Subcutaneous abdominal adipose tissue (tissue), 5 donors: ENCODE data around the gene CPED1.
"Not testable (repeated sequence)": the region's sequence is repeated elsewhere in the genome, so short reads cannot be mapped to it uniquely, and the experiment has no call there.

Experiments
- H3K27ac ChIP-seq: one replicate; pipeline ENCODE4 v1.7.0; 2013; ENCODE audit warnings: low read depth, mild to moderate bottlenecking, inconsistent platforms, low read length, moderate library complexity
- H3K27me3 ChIP-seq, 5 donors: one replicate each; pipeline ENCODE4 v1.7.0; 2013; ENCODE audit warnings: low read length in 5 of 5, inconsistent platforms in 1 of 5; ENCODE audit not compliant: control insufficient read depth in 5 of 5, insufficient read depth in 4 of 5
- H3K36me3 ChIP-seq, 5 donors: one replicate each; pipeline ENCODE4 v1.7.0; 2013; ENCODE audit warnings: low read length in 5 of 5; ENCODE audit not compliant: control insufficient read depth in 5 of 5, insufficient read depth in 5 of 5
- H3K4me1 ChIP-seq, 5 donors: one replicate each; pipeline ENCODE4 v1.7.0; 2013; ENCODE audit warnings: low read length in 5 of 5, mild to moderate bottlenecking in 3 of 5, moderate library complexity in 1 of 5; ENCODE audit not compliant: control insufficient read depth in 5 of 5, insufficient read depth in 5 of 5
- H3K4me3 ChIP-seq, 5 donors: one replicate each; pipeline ENCODE4 v1.7.0; 2013; ENCODE audit warnings: low read length in 5 of 5, low read depth in 1 of 5
- H3K9ac ChIP-seq, 5 donors: one replicate each; pipeline ENCODE4 v1.7.0; 2013; ENCODE audit warnings: low read length in 5 of 5, mild to moderate bottlenecking in 4 of 5, moderate library complexity in 3 of 5
- H3K9me3 ChIP-seq, 5 donors: one replicate each; pipeline ENCODE4 v1.7.0; 2013; ENCODE audit warnings: low read length in 5 of 5; ENCODE audit not compliant: control insufficient read depth in 5 of 5
- donor health status: healthy.
- donor health status: healthy.
- donor health status: healthy.
- donor health status: healthy.
- donor health status: healthy.

The CPED1 gene

DNA sequence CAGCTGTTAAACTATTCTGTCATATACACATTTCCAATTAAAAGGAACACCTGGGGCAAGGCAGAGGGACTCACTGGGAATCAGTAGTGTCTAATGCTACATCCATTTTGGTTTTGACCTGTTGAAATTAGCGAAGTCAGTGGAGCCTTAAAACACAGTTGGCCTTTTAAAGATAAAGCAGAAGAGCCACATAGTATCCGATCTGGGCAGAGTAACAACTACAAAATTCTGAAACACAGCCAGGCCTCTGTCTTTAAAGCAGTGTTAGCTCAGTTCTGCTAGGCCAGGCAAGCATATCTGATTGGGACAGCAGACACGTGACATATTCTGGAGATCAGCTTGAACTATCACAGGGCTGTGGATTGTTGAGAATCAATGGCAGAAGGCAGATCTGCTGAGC is 222.7 kb downstream of the CPED1 start:
- Histone ChIP-seq H3K4me1 (no peaks in the 10 kb centered on the region), H3K4me3 (no peak overlapping the region), H3K27me3 (no peaks in the 10 kb centered on the region), H3K36me3 (peaks cover 0 to 3% (median 0%) of the 10 kb centered on the region in 5 donors), H3K9ac (no peak overlapping the region), H3K9me3 (no peaks in the 10 kb centered on the region), H3K27ac (no peak overlapping the region)

DNA sequence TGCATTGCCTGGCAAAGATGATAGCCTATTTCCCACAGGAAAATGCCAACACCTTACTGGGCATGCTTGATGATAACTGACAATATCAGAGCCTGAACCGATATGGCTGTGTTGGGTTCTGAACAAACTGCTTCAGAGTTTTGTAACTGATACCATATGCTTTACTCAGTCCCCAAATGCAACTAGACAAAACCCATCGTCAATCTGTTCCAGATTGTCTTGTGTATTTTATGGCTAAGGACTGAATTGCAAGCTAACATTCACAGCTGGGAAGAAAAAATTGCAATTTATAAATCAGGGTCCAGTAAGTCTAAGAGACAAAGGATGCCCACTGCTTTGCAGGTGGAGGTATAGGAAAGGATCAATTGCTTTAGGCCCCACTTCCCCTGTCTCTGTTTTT is 223.5 kb downstream of the CPED1 start:
- Histone ChIP-seq H3K4me1 (no peaks in the 10 kb centered on the region), H3K27me3 (no peaks in the 10 kb centered on the region), H3K9ac (no peak overlapping the region), H3K9me3 (no peaks in the 10 kb centered on the region), H3K36me3 (peaks cover 0 to 3% (median 0%) of the 10 kb centered on the region in 5 donors), H3K27ac (no peak overlapping the region), H3K4me3 (no peak overlapping the region)

DNA sequence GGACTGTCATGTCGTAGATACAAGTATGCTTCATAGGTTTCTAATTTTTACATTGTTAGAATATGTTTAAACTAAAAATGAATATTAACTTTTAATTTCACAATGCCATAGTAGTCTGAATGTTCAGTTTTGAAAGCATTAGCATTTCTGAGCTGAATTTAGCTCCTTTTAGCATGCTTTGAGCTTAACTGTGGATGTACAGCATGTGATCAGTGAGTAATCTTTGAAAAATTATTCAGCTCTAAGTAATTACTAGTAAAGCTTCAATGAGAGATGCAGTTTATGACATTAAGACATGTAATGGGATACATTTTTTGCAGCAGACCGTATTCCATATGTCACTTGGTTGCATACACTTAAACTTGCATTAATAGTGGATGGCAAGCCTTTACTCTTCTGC is 226.1 kb downstream of the CPED1 start:
- Histone ChIP-seq H3K4me1 (no peaks in the 10 kb centered on the region), H3K9ac (no peak overlapping the region), H3K27ac (no peak overlapping the region), H3K27me3 (no peaks in the 10 kb centered on the region), H3K36me3 (peaks cover 0 to 3% (median 0%) of the 10 kb centered on the region in 5 donors), H3K4me3 (no peak overlapping the region), H3K9me3 (no peaks in the 10 kb centered on the region)

DNA sequence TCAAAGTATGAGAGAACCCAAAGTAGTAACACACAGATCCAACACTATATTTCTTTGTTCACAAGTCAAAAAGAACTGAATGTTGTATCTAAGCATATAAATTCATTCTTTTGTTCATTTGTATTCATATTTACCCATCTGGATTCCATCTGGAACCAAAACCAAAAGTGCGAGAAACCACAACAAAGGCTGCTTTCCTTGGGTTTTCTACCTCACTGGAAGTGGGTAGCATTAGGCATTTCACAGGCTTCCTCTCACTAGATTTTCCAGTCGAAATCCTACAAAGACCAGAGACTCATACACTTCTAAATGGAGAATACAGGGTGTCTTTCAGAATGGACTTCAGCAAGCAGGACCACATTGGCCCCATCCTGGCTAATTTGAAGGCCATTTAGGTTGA is 230.5 kb downstream of the CPED1 start:
- Histone ChIP-seq H3K9me3 (no peaks in the 10 kb centered on the region), H3K36me3 (peaks cover 0 to 3% (median 0%) of the 10 kb centered on the region in 5 donors), H3K9ac (no peak overlapping the region), H3K27me3 (no peaks in the 10 kb centered on the region), H3K27ac (no peak overlapping the region), H3K4me3 (no peak overlapping the region), H3K4me1 (no peaks in the 10 kb centered on the region)

DNA sequence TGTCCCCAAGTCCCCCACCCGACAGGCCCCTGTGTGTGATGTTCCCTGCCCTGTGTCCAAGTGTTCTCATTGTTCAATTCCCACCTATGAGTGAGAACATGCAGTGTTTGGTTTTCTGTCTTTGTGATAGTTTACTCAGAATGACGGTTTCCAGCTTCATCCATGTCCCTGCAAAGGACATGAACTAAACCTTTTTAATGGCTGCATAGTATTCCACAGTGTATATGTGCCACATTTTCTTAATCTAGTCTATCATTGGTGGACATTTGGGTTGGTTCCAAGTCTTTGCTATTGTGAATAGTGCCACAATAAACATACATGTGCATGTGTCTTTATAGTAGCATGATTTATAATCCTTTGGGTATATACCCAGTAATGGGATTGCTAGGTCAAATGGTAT is 232.6 kb downstream of the CPED1 start:
- H3K27ac ChIP-seq, H3K4me3 ChIP-seq, H3K27me3 ChIP-seq, H3K9me3 ChIP-seq, H3K4me1 ChIP-seq, H3K9ac ChIP-seq, H3K36me3 ChIP-seq: not testable (repeated sequence)

DNA sequence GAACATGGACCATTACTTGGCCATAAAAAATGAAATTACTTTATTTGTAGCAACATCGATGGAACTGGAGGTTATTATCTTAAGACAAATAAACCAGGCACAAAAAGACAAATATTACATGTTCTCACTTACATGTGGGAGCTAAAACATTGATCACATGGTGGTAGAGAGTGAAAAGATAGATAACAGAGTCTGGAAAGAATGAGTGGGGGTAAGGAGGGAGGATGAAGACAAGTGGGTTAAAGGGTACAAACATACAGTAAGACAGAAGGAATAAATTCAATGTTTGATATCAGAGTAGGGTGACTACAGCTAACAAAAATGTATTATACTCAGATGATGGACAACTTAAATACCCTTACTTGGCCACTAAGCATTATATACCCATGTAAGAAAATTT is 240.3 kb downstream of the CPED1 start:
- H3K4me3 ChIP-seq: no peak overlapping the region
- H3K4me1 ChIP-seq: no peaks in the 10 kb centered on the region
- H3K9ac ChIP-seq: no peak overlapping the region
- no peaks in the 10 kb centered on the region for H3K27me3 ChIP-seq
- H3K9me3 ChIP-seq: no peaks in the 10 kb centered on the region
- no peak overlapping the region for H3K27ac ChIP-seq
- peaks cover 0 to 3% (median 0%) of the 10 kb centered on the region in 5 donors for H3K36me3 ChIP-seq

DNA sequence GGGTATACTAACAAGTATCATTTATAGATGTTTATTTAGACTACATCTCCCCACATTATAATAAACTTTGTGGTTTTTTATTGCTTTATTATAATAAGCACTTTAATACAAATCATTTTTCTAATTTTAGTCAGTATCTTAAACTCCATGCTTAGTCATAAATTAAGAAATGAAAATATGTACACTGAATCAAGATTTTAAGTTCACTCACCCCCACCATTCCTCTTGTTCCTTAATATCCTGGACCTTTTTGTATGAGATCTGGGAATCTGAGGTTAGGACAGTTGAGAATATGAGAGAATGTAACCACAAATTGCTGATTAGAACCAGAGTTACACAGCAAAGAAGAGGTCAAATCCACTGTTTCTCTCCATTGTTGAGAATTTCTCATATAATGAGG is 246.7 kb downstream of the CPED1 start:
- no peak overlapping the region for H3K9ac ChIP-seq
- peaks cover 12 to 25% (median 17%) of the 10 kb centered on the region in 5 donors for H3K36me3 ChIP-seq
- H3K27ac ChIP-seq: no peak overlapping the region
- H3K4me1 ChIP-seq: no peaks in the 10 kb centered on the region
- H3K4me3 ChIP-seq: no peak overlapping the region
- no peaks in the 10 kb centered on the region for H3K9me3 ChIP-seq
- no peaks in the 10 kb centered on the region for H3K27me3 ChIP-seq

DNA sequence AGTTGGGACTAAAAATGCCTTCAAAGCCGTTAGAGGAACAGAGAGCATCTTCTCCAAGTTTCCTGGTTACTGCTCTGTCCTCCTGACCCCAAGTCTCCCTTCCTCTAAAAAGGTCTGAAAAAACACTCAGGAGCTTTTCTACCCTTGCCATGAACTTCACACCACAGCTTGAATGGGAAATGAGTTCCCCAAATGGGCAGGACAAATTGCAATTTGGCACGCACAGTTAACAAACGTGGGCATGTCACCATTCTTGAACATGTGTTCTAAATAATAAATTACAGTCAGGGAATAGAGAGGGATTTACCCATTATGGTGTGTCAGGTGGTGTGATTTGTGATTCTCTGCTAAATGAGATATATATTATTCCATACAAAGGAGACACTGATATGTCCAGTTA is 249.1 kb downstream of the CPED1 start:
- Histone ChIP-seq H3K9ac (no peak overlapping the region), H3K9me3 (no peaks in the 10 kb centered on the region), H3K4me3 (no peak overlapping the region), H3K27ac (no peak overlapping the region), H3K36me3 (peaks cover 12 to 30% (median 15%) of the 10 kb centered on the region in 5 donors), H3K27me3 (no peaks in the 10 kb centered on the region), H3K4me1 (no peaks in the 10 kb centered on the region)

DNA sequence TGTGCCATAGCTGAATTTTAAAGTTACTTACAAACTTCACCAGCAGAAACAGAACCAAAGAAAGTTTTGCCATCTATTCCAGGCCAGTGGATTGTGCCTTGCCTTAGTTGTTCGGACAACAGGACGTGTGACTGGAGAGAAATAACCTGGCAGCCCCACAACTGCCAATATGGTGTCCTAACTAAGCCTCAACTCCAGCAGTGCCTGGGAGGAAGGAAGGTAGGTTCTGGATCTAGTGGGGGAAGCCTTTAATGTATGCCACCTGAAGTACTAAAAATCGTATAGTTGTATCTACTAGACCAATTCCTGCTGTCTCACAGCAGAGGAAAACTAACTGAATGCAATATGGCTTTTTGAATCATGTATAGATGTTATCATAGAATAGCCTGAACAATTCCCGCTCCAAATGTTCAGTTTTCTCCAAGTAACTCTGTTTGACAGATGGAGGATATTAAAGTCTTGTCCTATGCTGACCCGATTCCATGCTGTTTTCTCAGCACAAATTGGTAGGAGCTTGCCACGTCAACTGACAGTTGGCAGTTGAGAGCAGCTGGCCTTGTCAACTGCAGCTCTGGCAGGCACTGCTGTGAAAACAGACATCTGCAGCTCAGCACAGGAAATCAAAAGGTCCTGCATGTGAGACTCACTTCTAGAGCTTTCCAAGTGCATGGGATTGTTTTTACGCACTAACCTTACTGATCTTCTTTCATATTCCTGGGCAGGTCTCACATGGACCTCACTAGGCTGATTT is 255.8 kb downstream of the CPED1 start:
- Histone ChIP-seq H3K4me1 (no peaks in the 10 kb centered on the region), H3K36me3 (peaks cover 32 to 53% (median 39%) of the 10 kb centered on the region in 5 donors)

DNA sequence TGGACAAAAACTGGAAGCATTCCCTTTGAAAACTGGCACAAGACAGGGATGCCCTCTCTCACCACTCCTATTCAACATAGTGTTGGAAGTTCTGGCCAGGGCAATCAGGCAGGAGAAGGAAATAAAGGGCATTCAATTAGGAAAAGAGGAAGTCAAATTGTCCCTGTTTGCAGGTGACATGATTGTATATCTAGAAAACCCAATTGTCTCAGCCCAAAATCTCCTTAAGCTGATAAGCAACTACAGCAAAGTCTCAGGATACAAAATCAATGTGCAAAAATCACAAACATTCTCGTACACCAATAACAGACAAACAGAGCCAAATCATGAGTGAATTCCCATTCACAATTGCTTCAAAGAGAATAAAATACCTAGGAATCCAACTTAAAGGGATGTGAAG is 262.9 kb downstream of the CPED1 start:
- H3K27ac ChIP-seq, H3K27me3 ChIP-seq, H3K9ac ChIP-seq, H3K4me1 ChIP-seq, H3K4me3 ChIP-seq: not testable (repeated sequence)
- Histone ChIP-seq H3K9me3 (peaks cover 0 to 15% (median 0%) of the 10 kb centered on the region in 5 donors), H3K36me3 (peaks cover 17 to 23% (median 21%) of the 10 kb centered on the region in 5 donors)

More for the DNA sequence above, 255.8 kb downstream of the CPED1 start:
- H3K27me3 ChIP-seq: no peaks in the 10 kb centered on the region
- no peak overlapping the region for H3K4me3 ChIP-seq
- no peak overlapping the region for H3K27ac ChIP-seq
- H3K9me3 ChIP-seq: peaks cover 0 to 15% (median 0%) of the 10 kb centered on the region in 5 donors
- H3K9ac ChIP-seq: no peak overlapping the region
